BJ (cell line): ENCODE data around the gene RAB12. TPM values are rescaled to one million over a fixed set of nuclear protein-coding genes. Genes with fewer than 3 reads are reported as not detected.

Experiments used
- CTCF ChIA-PET: fragments of 350-600 bp; formaldehyde crosslinking; extraction: SDS; loops from one replicate; lab custom pipeline; 2021; ENCODE audit warnings: antibody characterized with exemption, inconsistent platforms; lab: Yijun Ruan, JAX
- POLR2A ChIA-PET: fragments of 300-600 bp; sonication (Branson Sonifier 250); formaldehyde crosslinking; extraction: SDS; loops from one replicate; lab custom pipeline; 2021; ENCODE audit warnings: antibody characterized with exemption; lab: Charles Lee
- DNase-seq: peaks from one replicate; pipeline ENCODE4 v3.0.0-alpha.2; 2011; ENCODE audit warnings: low read depth
- H3K27me3 ChIP-seq: 2 replicates; pipeline ENCODE4 v1.6.0; 2011; ENCODE audit warnings: low read length; ENCODE audit not compliant: control insufficient read depth, insufficient read depth
- H3K36me3 ChIP-seq: 2 replicates; pipeline ENCODE4 v1.5.1; 2011; ENCODE audit warnings: low read length; ENCODE audit not compliant: control insufficient read depth, insufficient read depth
- H3K4me3 ChIP-seq: 2 replicates; pipeline ENCODE4 v1.5.1; 2011; ENCODE audit warnings: low read depth, mild to moderate bottlenecking, control low read depth, low read length
- CTCF ChIP-seq: IDR thresholded peaks from 2 replicates; pipeline ENCODE4 v1.5.1; 2011; ENCODE audit warnings: low read depth, mild to moderate bottlenecking, control low read depth, inconsistent platforms, low read length, moderate library complexity; ENCODE audit not compliant: insufficient read depth
- polyA plus RNA-seq: library from polyadenylated mRNA; depleted of rRNA; stranded (reverse); fragments of >200 nt; gene quantifications from 2 replicates; pipeline ENCODE4 v1.2.3, GENCODE V29; 2011

RAB12 gene
- polyA plus RNA-seq, 1 experiment: 8.8 TPM

GRCh38 chr18:8601277-8602032, 7.8 kb upstream of the RAB12 start:
- no peak for TF ChIP-seq CTCF
- CTCF ChIA-PET: interaction anchor here (0.8 to 1.2 kb wide), 2 partner anchors 8 to 9 kb away, joined by 3 read pairs; partner anchors contain the start of gene RAB12
- Histone ChIP-seq H3K36me3 (no peaks in the 10 kb centered on the region), H3K4me3 (no peak overlapping the region), H3K27me3 (peaks cover 15% of the 10 kb centered on the region)
- POLR2A ChIA-PET: no interaction called here
- no peak for DNase-seq

GRCh38 chr18:8602040-8602439, 7.2 kb upstream of the RAB12 start:
- no peak for TF ChIP-seq CTCF
- H3K4me3 ChIP-seq: no peak overlapping the region
- DNase-seq: no peak
- ChIA-PET POLR2A (no interaction called here), CTCF (no interaction called here)
- no peaks in the 10 kb centered on the region for H3K36me3 ChIP-seq
- H3K27me3 ChIP-seq: peaks cover 15% of the 10 kb centered on the region

- ChIA-PET POLR2A (no interaction called here), CTCF (no interaction called here)
- Histone ChIP-seq H3K36me3 (no peaks in the 10 kb centered on the region), H3K27me3 (peaks cover 15% of the 10 kb centered on the region), H3K4me3 (no peak overlapping the region)
- no peak for TF ChIP-seq CTCF
- no peak for DNase-seq
Observed at GRCh38 chr18:8602557-8602956, 6.7 kb upstream of the RAB12 start.

- TF ChIP-seq CTCF: no peak
- POLR2A ChIA-PET: no interaction called here
- Histone ChIP-seq H3K27me3 (peaks cover 13% of the 10 kb centered on the region), H3K4me3 (no peak overlapping the region), H3K36me3 (no peaks in the 10 kb centered on the region)
- DNase-seq: no peak
- CTCF ChIA-PET: no interaction called here
Observed at GRCh38 chr18:8603663-8604520, 5.3 kb upstream of the RAB12 start.

- no peak for TF ChIP-seq CTCF
- ChIA-PET POLR2A (no interaction called here), CTCF (no interaction called here)
- H3K4me3 ChIP-seq: no peak overlapping the region
- no peaks in the 10 kb centered on the region for H3K36me3 ChIP-seq
- DNase-seq: no peak
- peaks cover 11% of the 10 kb centered on the region for H3K27me3 ChIP-seq
Observed at GRCh38 chr18:8605974-8606373, 3.3 kb upstream of the RAB12 start.
